Activated effector memory CD4-positive, alpha-beta T cell treated with Interleukin-2 at 50 U/mL for 16 hours (primary cell): Measurements from ENCODE around the gene TMED6.

Source experiments
- DNase-seq: peaks from one replicate; pipeline ENCODE4 v3.0.0-alpha.2; 2020

Gene TMED6

GRCh38 chr16:69322343-69322742, 29.2 kb downstream of the TMED6 start:
- no peak for DNase-seq

GRCh38 chr16:69321080-69321479, 30.5 kb downstream of the TMED6 start:
- no peak for DNase-seq

- DNase-seq, result no peak
Observed at GRCh38 chr16:69320740-69321073, 30.9 kb downstream of the TMED6 start.

- no peak for DNase-seq
Observed at GRCh38 chr16:69319826-69320739, 31.5 kb downstream of the TMED6 start.

- DNase-seq, result no peak
Observed at GRCh38 chr16:69319381-69319780, 32.2 kb downstream of the TMED6 start.

GRCh38 chr16:69318911-69319289, 32.7 kb downstream of the TMED6 start:
- DNase-seq, result no peak

- DNase-seq, result no peak
Observed at GRCh38 chr16:69318177-69318910, 33.2 kb downstream of the TMED6 start.

GRCh38 chr16:69316595-69317034, 35.0 kb downstream of the TMED6 start:
- DNase-seq, result no peak

GRCh38 chr16:69315486-69316311, 35.9 kb downstream of the TMED6 start:
- DNase-seq, result no peak

GRCh38 chr16:69314534-69314933, 37.1 kb downstream of the TMED6 start:
- DNase-seq, result no peak

GRCh38 chr16:69313469-69313868, 38.1 kb downstream of the TMED6 start:
- no peak for DNase-seq

GRCh38 chr16:69311533-69312387, 39.8 kb downstream of the TMED6 start:
- no peak for DNase-seq

- DNase-seq, result peak; percentile 97
Observed at GRCh38 chr16:69310653-69311532, 40.7 kb downstream of the TMED6 start, which contains the start of gene VPS4A. TSS of gene VPS4A (plus strand) at chr16:69311350. CDS start at chr16:69311512, 162 bp downstream.

- no peak for DNase-seq
Observed at GRCh38 chr16:69309316-69309715, 42.3 kb downstream of the TMED6 start.

GRCh38 chr16:69307856-69308255, 43.7 kb downstream of the TMED6 start:
- DNase-seq, result no peak

GRCh38 chr16:69307091-69307490, 44.5 kb downstream of the TMED6 start:
- DNase-seq, result no peak

- DNase-seq, result no peak
Observed at GRCh38 chr16:69306031-69306430, 45.6 kb downstream of the TMED6 start.

GRCh38 chr16:69302301-69302700, 49.3 kb downstream of the TMED6 start:
- no peak for DNase-seq

GRCh38 chr16:69301861-69302260, 49.7 kb downstream of the TMED6 start:
- no peak for DNase-seq

GRCh38 chr16:69301187-69301586, 50.4 kb downstream of the TMED6 start:
- DNase-seq, result no peak

GRCh38 chr16:69298261-69298660, 53.3 kb downstream of the TMED6 start:
- DNase-seq, result no peak
